ENCODE data around the gene NDUFV1.

DNA sequence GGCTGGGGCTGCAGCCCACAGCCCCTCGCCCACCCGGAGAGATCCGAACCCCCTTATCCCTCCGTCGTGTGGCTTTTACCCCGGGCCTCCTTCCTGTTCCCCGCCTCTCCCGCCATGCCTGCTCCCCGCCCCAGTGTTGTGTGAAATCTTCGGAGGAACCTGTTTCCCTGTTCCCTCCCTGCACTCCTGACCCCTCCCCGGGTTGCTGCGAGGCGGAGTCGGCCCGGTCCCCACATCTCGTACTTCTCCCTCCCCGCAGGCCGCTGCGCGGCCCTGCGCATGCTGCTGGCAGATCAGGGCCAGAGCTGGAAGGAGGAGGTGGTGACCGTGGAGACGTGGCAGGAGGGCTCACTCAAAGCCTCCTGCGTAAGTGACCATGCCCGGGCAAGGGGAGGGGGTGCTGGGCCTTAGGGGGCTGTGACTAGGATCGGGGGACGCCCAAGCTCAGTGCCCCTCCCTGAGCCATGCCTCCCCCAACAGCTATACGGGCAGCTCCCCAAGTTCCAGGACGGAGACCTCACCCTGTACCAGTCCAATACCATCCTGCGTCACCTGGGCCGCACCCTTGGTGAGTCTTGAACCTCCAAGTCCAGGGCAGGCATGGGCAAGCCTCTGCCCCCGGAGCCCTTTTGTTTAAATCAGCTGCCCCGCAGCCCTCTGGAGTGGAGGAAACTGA is 22.4 kb upstream of the NDUFV1 start:
- TF ChIP-seq, protein P1, sequence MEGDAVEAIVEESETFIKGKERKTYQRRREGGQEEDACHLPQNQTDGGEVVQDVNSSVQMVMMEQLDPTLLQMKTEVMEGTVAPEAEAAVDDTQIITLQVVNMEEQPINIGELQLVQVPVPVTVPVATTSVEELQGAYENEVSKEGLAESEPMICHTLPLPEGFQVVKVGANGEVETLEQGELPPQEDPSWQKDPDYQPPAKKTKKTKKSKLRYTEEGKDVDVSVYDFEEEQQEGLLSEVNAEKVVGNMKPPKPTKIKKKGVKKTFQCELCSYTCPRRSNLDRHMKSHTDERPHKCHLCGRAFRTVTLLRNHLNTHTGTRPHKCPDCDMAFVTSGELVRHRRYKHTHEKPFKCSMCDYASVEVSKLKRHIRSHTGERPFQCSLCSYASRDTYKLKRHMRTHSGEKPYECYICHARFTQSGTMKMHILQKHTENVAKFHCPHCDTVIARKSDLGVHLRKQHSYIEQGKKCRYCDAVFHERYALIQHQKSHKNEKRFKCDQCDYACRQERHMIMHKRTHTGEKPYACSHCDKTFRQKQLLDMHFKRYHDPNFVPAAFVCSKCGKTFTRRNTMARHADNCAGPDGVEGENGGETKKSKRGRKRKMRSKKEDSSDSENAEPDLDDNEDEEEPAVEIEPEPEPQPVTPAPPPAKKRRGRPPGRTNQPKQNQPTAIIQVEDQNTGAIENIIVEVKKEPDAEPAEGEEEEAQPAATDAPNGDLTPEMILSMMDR (IDR thresholded peaks at IDR 0.05): no peak
- TF ChIP-seq ZFX (IDR thresholded peaks at IDR 0.05; ENCODE audit: borderline replicate concordance): no peak
